Osteoblast (primary cell): Measurements from ENCODE around the gene TPST2. TPM values are rescaled to one million over a fixed set of nuclear protein-coding genes. Genes with fewer than 3 reads are reported as not detected.

Source experiments
- DNase-seq: peaks from one replicate; pipeline ENCODE4 v3.0.0; 2011; ENCODE audit warnings: low spot score, mixed read lengths; ENCODE audit not compliant: insufficient read length; ENCODE audit errors: missing footprints
- H2AFZ ChIP-seq: 2 replicates; pipeline ENCODE4 v1.6.0; 2011; ENCODE audit warnings: mild to moderate bottlenecking, low read length
- H3K27ac ChIP-seq: 2 replicates; pipeline ENCODE4 v1.5.1; 2011; ENCODE audit warnings: mild to moderate bottlenecking, low read depth, low read length, moderate library complexity
- H3K27me3 ChIP-seq: 2 replicates; pipeline ENCODE4 v1.6.0; 2012; ENCODE audit warnings: mild to moderate bottlenecking, control low read depth, inconsistent platforms, low read length, moderate library complexity; ENCODE audit not compliant: insufficient read depth
- H3K36me3 ChIP-seq: 2 replicates; pipeline ENCODE4 v1.5.1; 2011; ENCODE audit warnings: mild to moderate bottlenecking, low read length, control low read depth, moderate library complexity; ENCODE audit not compliant: insufficient read depth
- H3K4me1 ChIP-seq: 2 replicates; pipeline ENCODE4 v1.5.1; 2011; ENCODE audit warnings: mild to moderate bottlenecking, low read length, control low read depth, moderate library complexity; ENCODE audit not compliant: insufficient read depth
- H3K4me2 ChIP-seq: 2 replicates; pipeline ENCODE4 v1.6.0; 2011; ENCODE audit warnings: mild to moderate bottlenecking, low read length; ENCODE audit not compliant: insufficient read depth
- H3K4me3 ChIP-seq: fragments of 200-600 bp; sonication (generic); 3 replicates; pipeline ENCODE4 v1.5.1; 2012; ENCODE audit warnings: mild to moderate bottlenecking, low read length, inconsistent platforms; ENCODE audit not compliant: insufficient read depth
- H3K79me2 ChIP-seq: 2 replicates; pipeline ENCODE4 v1.6.0; 2012; ENCODE audit warnings: mild to moderate bottlenecking, low read length, control low read depth, inconsistent platforms; ENCODE audit not compliant: insufficient read depth
- H3K9me3 ChIP-seq: 2 replicates; pipeline ENCODE4 v1.5.1; 2011; ENCODE audit warnings: low read depth, low read length, control low read depth
- H4K20me1 ChIP-seq: 2 replicates; pipeline ENCODE4 v1.6.0; 2012; ENCODE audit warnings: mild to moderate bottlenecking, low read length, control low read depth; ENCODE audit not compliant: insufficient read depth
- total RNA-seq: library from RNA; depleted of rRNA; stranded (reverse); fragments of >200 nt; gene quantifications from 2 replicates; pipeline ENCODE4 v1.2.3, GENCODE V29; 2012
- TF ChIP-seq, protein P1 (sequence below): IDR thresholded peaks from 2 replicates; pipeline ENCODE4 v1.5.1; 2011; ENCODE audit warnings: mild to moderate bottlenecking, low read depth, low read length, moderate library complexity; ENCODE audit errors: extremely low read depth

TPST2 gene
- total RNA-seq, 1 donor, result 98.4 TPM

GRCh38 chr22:26549902-26550497 is 39.9 kb downstream of the TPST2 start:
- no peak overlapping the region for H2AFZ ChIP-seq
- H3K9me3 ChIP-seq, result no peaks in the 10 kb centered on the region
- H3K27me3 ChIP-seq, result no peaks in the 10 kb centered on the region
- peaks cover 71% of the 10 kb centered on the region for H3K79me2 ChIP-seq
- H3K36me3 ChIP-seq, result peaks cover 9% of the 10 kb centered on the region
- H3K4me1 ChIP-seq, result peaks cover 44% of the 10 kb centered on the region
- no peak for DNase-seq
- peak overlapping the region; percentile 94 for H3K27ac ChIP-seq
- peak overlapping the region; percentile 49 for H3K4me2 ChIP-seq
- no peak overlapping the region for H3K4me3 ChIP-seq
- TF ChIP-seq, protein P1, sequence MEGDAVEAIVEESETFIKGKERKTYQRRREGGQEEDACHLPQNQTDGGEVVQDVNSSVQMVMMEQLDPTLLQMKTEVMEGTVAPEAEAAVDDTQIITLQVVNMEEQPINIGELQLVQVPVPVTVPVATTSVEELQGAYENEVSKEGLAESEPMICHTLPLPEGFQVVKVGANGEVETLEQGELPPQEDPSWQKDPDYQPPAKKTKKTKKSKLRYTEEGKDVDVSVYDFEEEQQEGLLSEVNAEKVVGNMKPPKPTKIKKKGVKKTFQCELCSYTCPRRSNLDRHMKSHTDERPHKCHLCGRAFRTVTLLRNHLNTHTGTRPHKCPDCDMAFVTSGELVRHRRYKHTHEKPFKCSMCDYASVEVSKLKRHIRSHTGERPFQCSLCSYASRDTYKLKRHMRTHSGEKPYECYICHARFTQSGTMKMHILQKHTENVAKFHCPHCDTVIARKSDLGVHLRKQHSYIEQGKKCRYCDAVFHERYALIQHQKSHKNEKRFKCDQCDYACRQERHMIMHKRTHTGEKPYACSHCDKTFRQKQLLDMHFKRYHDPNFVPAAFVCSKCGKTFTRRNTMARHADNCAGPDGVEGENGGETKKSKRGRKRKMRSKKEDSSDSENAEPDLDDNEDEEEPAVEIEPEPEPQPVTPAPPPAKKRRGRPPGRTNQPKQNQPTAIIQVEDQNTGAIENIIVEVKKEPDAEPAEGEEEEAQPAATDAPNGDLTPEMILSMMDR, result no peak
- peaks cover 12% of the 10 kb centered on the region for H4K20me1 ChIP-seq

DNA sequence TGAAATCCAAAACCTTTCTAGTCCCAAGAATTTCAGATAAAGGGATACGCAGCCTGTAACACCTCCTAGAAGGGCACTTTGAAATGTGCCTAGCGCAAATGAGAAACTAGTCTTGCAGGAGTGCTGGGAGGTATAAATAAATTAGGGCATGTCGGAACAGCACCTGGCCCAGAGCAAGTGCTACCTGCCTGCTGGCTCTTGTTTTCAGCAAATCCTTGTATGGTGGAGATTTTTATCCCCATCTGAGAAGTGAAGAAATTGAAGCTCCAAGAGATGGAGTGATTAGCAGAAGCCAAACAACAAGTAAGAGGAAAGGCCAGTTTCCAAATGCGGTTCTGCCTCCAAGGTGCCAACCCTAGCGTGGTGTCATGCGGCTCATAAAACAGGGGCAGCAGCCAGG is 40.9 kb downstream of the TPST2 start:
- Histone ChIP-seq H3K27me3 (no peaks in the 10 kb centered on the region), H2AFZ (no peak overlapping the region), H3K9me3 (no peaks in the 10 kb centered on the region), H3K4me1 (peaks cover 42% of the 10 kb centered on the region), H3K27ac (no peak overlapping the region), H3K36me3 (peaks cover 12% of the 10 kb centered on the region), H3K4me2 (no peak overlapping the region), H3K79me2 (peaks cover 71% of the 10 kb centered on the region), H3K4me3 (no peak overlapping the region), H4K20me1 (peaks cover 16% of the 10 kb centered on the region)
- no peak for DNase-seq
- TF ChIP-seq, protein P1, result no peak

DNA sequence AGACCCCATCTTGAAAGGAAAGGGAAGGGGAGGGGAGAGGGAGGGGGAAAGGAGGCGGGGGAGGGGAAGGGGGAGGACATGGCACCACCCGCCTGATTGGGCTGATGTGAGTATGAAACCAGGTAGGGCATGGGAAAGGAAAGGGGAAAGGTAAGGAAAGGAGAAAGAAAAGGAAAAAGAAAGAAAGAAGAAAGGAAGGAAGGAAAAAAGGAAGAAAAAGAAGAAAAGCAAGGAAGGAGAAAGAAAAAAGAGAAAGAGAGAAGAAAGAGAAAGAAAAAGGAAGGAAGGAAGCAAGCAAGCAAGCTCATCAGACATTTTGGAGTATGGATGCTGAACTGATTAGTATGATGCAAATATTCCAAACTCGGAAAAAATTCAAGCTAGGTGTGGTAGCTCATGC is 41.6 kb downstream of the TPST2 start:
- H4K20me1 ChIP-seq, result peaks cover 21% of the 10 kb centered on the region
- no peak overlapping the region for H3K4me3 ChIP-seq
- H3K4me1 ChIP-seq, result peaks cover 35% of the 10 kb centered on the region
- H3K9me3 ChIP-seq, result no peaks in the 10 kb centered on the region
- DNase-seq, result no peak
- no peak overlapping the region for H2AFZ ChIP-seq
- no peak overlapping the region for H3K4me2 ChIP-seq
- peaks cover 71% of the 10 kb centered on the region for H3K79me2 ChIP-seq
- peaks cover 16% of the 10 kb centered on the region for H3K36me3 ChIP-seq
- no peaks in the 10 kb centered on the region for H3K27me3 ChIP-seq
- H3K27ac ChIP-seq, result no peak overlapping the region
- TF ChIP-seq, protein P1, result no peak

- Histone ChIP-seq H3K79me2 (peaks cover 71% of the 10 kb centered on the region), H3K4me3 (no peak overlapping the region), H3K4me2 (no peak overlapping the region), H2AFZ (no peak overlapping the region), H3K9me3 (no peaks in the 10 kb centered on the region), H3K36me3 (peaks cover 16% of the 10 kb centered on the region), H3K27ac (no peak overlapping the region), H4K20me1 (peaks cover 21% of the 10 kb centered on the region), H3K4me1 (peaks cover 30% of the 10 kb centered on the region), H3K27me3 (no peaks in the 10 kb centered on the region)
- TF ChIP-seq, protein P1, result no peak
- no peak for DNase-seq
These were observed 42.1 kb downstream of the TPST2 start for GRCh38 chr22:26547837-26548236.
